HEK293T (cell line): ENCODE measurements around the gene CADPS2.

ENCODE experiments used
- ARNT ChIP-seq: fragments of 450-650 bp; IDR thresholded peaks from 2 replicates; pipeline ENCODE4 v1.6.1; 2017; ENCODE audit warnings: mild to moderate bottlenecking
- BHLHE40 ChIP-seq: fragments of 450-650 bp; IDR thresholded peaks from 2 replicates; pipeline ENCODE4 v1.6.1; 2016; ENCODE audit warnings: mild to moderate bottlenecking, moderate library complexity, borderline replicate concordance
- CTBP1 ChIP-seq: fragments of 450-650 bp; IDR thresholded peaks from 2 replicates; pipeline ENCODE4 v1.6.1; 2016; ENCODE audit warnings: borderline replicate concordance
- ELF4 ChIP-seq: fragments of 450-650 bp; IDR thresholded peaks from 2 replicates; pipeline ENCODE4 v1.6.1; 2017; ENCODE audit warnings: antibody characterized with exemption
- FOXA1 ChIP-seq: fragments of 450-650 bp; IDR thresholded peaks from 2 replicates; pipeline ENCODE4 v1.6.1; 2016; ENCODE audit warnings: mild to moderate bottlenecking
- FOXK2 ChIP-seq: fragments of 450-650 bp; IDR thresholded peaks from 2 replicates; pipeline ENCODE4 v1.6.1; 2016; ENCODE audit warnings: mild to moderate bottlenecking
- HDGF ChIP-seq: fragments of 450-650 bp; IDR thresholded peaks from 2 replicates; pipeline ENCODE4 v1.6.1; 2017; ENCODE audit warnings: antibody characterized with exemption, borderline replicate concordance
- LEF1 ChIP-seq: fragments of 450-650 bp; IDR thresholded peaks from 2 replicates; pipeline ENCODE4 v1.6.1; 2017; ENCODE audit warnings: mild to moderate bottlenecking, borderline replicate concordance
- NFRKB ChIP-seq: fragments of 450-650 bp; IDR thresholded peaks from 2 replicates; pipeline ENCODE4 v1.6.1; 2016; ENCODE audit warnings: mild to moderate bottlenecking, moderate library complexity
- SP1 ChIP-seq: fragments of 450-650 bp; IDR thresholded peaks from 2 replicates; pipeline ENCODE4 v1.6.1; 2017
- SUZ12 ChIP-seq: fragments of 450-650 bp; IDR thresholded peaks from 2 replicates; pipeline ENCODE4 v1.6.1; 2016; ENCODE audit warnings: mild to moderate bottlenecking
- TARDBP ChIP-seq: fragments of 450-650 bp; IDR thresholded peaks from 2 replicates; pipeline ENCODE4 v1.6.1; 2016
- ZNF384 ChIP-seq: fragments of 450-650 bp; IDR thresholded peaks from 2 replicates; pipeline ENCODE4 v1.6.1; 2016
- TF ChIP-seq, protein P1 (sequence below): fragments of 450-650 bp; IDR thresholded peaks from 2 replicates; pipeline ENCODE4 v1.6.1; 2016

- TF ChIP-seq ZNF384 (no peak), CTBP1 (no peak), FOXA1 (no peak), ELF4 (no peak), NFRKB (no peak), BHLHE40 (no peak), FOXK2 (no peak), TARDBP (no peak), SP1 (no peak), HDGF (no peak), SUZ12 (no peak), LEF1 (no peak), ARNT (no peak)
- TF ChIP-seq, protein P1, sequence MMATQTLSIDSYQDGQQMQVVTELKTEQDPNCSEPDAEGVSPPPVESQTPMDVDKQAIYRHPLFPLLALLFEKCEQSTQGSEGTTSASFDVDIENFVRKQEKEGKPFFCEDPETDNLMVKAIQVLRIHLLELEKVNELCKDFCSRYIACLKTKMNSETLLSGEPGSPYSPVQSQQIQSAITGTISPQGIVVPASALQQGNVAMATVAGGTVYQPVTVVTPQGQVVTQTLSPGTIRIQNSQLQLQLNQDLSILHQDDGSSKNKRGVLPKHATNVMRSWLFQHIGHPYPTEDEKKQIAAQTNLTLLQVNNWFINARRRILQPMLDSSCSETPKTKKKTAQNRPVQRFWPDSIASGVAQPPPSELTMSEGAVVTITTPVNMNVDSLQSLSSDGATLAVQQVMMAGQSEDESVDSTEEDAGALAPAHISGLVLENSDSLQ: no peak
These were observed 572.0 kb downstream of the CADPS2 start for GRCh38 chr7:122314284-122314683.
